Activated naive CD4-positive, alpha-beta T cell treated with anti-CD3 and anti-CD28 coated beads for 36 hours (primary cell): ENCODE results near the gene STAT4. TPM values are rescaled to one million over a fixed set of nuclear protein-coding genes. Genes with fewer than 3 reads are reported as not detected.

ENCODE experiments used
- CTCF ChIA-PET: fragments of 350-600 bp; sonication (Branson Sonifier 250); formaldehyde crosslinking; loops from one replicate; lab custom pipeline; 2021; ENCODE audit warnings: antibody characterized with exemption; lab: Charles Lee
- DNase-seq: peaks from one replicate; pipeline ENCODE4 v3.0.0-alpha.2; 2020
- H3K27ac Mint-ChIP-seq: one replicate; pipeline ENCODE4 v1.8.0; 2021; ENCODE audit warnings: mild to moderate bottlenecking, mixed read lengths
- H3K27me3 Mint-ChIP-seq: one replicate; pipeline ENCODE4 v1.8.0; 2021; ENCODE audit warnings: low read depth, mixed read lengths
- H3K36me3 Mint-ChIP-seq: one replicate; pipeline ENCODE4 v1.8.0; 2021; ENCODE audit warnings: low read depth, mixed read lengths
- H3K4me1 Mint-ChIP-seq: one replicate; pipeline ENCODE4 v1.8.0; 2021; ENCODE audit warnings: low read depth, mixed read lengths
- H3K4me3 Mint-ChIP-seq: one replicate; pipeline ENCODE4 v1.8.0; 2021; ENCODE audit warnings: mild to moderate bottlenecking, moderate library complexity, mixed read lengths
- H3K9me3 Mint-ChIP-seq: one replicate; pipeline ENCODE4 v1.8.0; 2021; ENCODE audit warnings: mixed read lengths
- intact Hi-C: fragments of 100-400 bp; cut with micrococcal nuclease; formaldehyde crosslinking; loops from one replicate; pipeline ENCODE4 v1.15.1; 2023
- total RNA-seq, 2 experiments: library from RNA; stranded (reverse); gene quantifications; one replicate each; pipeline ENCODE4 v1.2.3, GENCODE V29; 2021

The STAT4 gene
- total RNA-seq = 10 to 100 TPM; 53.9 to 54.6 TPM

- Mint-ChIP-seq H3K4me3 (peak within 1 kb of the TSS; percentile 91), H3K27ac (peak within 1 kb of the TSS; percentile 97), H3K27me3 (no peaks in the 10 kb centered on the region), H3K9me3 (no peaks in the 10 kb centered on the region), H3K36me3 (peaks cover 30% of the 10 kb centered on the region), H3K4me1 (peaks cover 57% of the 10 kb centered on the region)
- intact Hi-C loops = loop anchor here (1.0 to 10.0 kb wide), 15 partner anchors 22 to 746 kb away; partner anchors contain the start of genes GLS, MFSD6, NEMP2 and STAT1
- peak; percentile 94 for DNase-seq
- CTCF ChIA-PET = interaction anchor here (0.7 to 6.0 kb wide), 9 partner anchors 27 to 423 kb away, joined by 3 to 73 read pairs (median 4); no protein-coding TSS in a partner anchor
These were observed at the start of gene STAT4 for GRCh38 chr2:191150600-191151330. Gene STAT4, minus strand, starts transcription at chr2:191150994. Its CDS starts 2,791 bp downstream, at chr2:191148203.

GRCh38 chr2:191199929-191200512 is 49.2 kb upstream of the STAT4 start:
- intact Hi-C loops = no loop called here
- CTCF ChIA-PET = interaction anchor here (2.0 kb wide), 1 partner anchor 45 kb away, joined by 6 read pairs; no protein-coding TSS in a partner anchor
- no peak overlapping the region for H3K4me3 Mint-ChIP-seq
- H3K36me3 Mint-ChIP-seq = peaks cover 2% of the 10 kb centered on the region
- H3K27ac Mint-ChIP-seq = no peak overlapping the region
- peaks cover 43% of the 10 kb centered on the region for H3K4me1 Mint-ChIP-seq
- DNase-seq = no peak
- H3K9me3 Mint-ChIP-seq = no peaks in the 10 kb centered on the region
- no peaks in the 10 kb centered on the region for H3K27me3 Mint-ChIP-seq

GRCh38 chr2:191198271-191198670 is 47.5 kb upstream of the STAT4 start:
- H3K36me3 Mint-ChIP-seq = peaks cover 2% of the 10 kb centered on the region
- CTCF ChIA-PET = interaction anchor here (0.6 to 2.0 kb wide), 4 partner anchors 8 to 169 kb away, joined by 3 to 6 read pairs (median 4); no protein-coding TSS in a partner anchor
- H3K9me3 Mint-ChIP-seq = no peaks in the 10 kb centered on the region
- H3K27ac Mint-ChIP-seq = no peak overlapping the region
- H3K4me1 Mint-ChIP-seq = peaks cover 46% of the 10 kb centered on the region
- DNase-seq = no peak
- intact Hi-C loops = no loop called here
- no peak overlapping the region for H3K4me3 Mint-ChIP-seq
- no peaks in the 10 kb centered on the region for H3K27me3 Mint-ChIP-seq

- no peak overlapping the region for H3K27ac Mint-ChIP-seq
- no peaks in the 10 kb centered on the region for H3K27me3 Mint-ChIP-seq
- no peaks in the 10 kb centered on the region for H3K9me3 Mint-ChIP-seq
- peaks cover 2% of the 10 kb centered on the region for H3K36me3 Mint-ChIP-seq
- CTCF ChIA-PET = interaction anchor here (1.0 to 1.5 kb wide), 3 partner anchors 9 to 145 kb away, joined by 3 to 4 read pairs (median 4); no protein-coding TSS in a partner anchor
- peaks cover 46% of the 10 kb centered on the region for H3K4me1 Mint-ChIP-seq
- intact Hi-C loops = no loop called here
- H3K4me3 Mint-ChIP-seq = no peak overlapping the region
- no peak for DNase-seq
These were observed 46.3 kb upstream of the STAT4 start for GRCh38 chr2:191197096-191197495.

- Mint-ChIP-seq H3K4me3 (no peak overlapping the region), H3K9me3 (peaks cover 14% of the 10 kb centered on the region), H3K27me3 (no peaks in the 10 kb centered on the region), H3K4me1 (peaks cover 58% of the 10 kb centered on the region), H3K36me3 (peaks cover 14% of the 10 kb centered on the region), H3K27ac (peak overlapping the region; percentile 99)
- CTCF ChIA-PET = interaction anchor here (1.0 to 3.3 kb wide), 7 partner anchors 12 to 326 kb away, joined by 3 to 10 read pairs (median 8); partner anchors contain the start of gene MYO1B
- no peak for DNase-seq
- intact Hi-C loops = loop anchor here (2.0 kb wide), 1 partner anchor 516 kb away; no protein-coding TSS in a partner anchor
These were observed 44.2 kb upstream of the STAT4 start for GRCh38 chr2:191195021-191195420.

- CTCF ChIA-PET = interaction anchor here (0.6 to 1.6 kb wide), 5 partner anchors 15 to 311 kb away, joined by 3 to 4 read pairs (median 3); partner anchors contain the start of gene STAT4
- H3K9me3 Mint-ChIP-seq = peaks cover 16% of the 10 kb centered on the region
- peak overlapping the region; percentile 11 for H3K27ac Mint-ChIP-seq
- intact Hi-C loops = loop anchor here (5.0 kb wide), 1 partner anchor 446 kb away; no protein-coding TSS in a partner anchor
- no peaks in the 10 kb centered on the region for H3K27me3 Mint-ChIP-seq
- no peak for DNase-seq
- peaks cover 14% of the 10 kb centered on the region for H3K36me3 Mint-ChIP-seq
- H3K4me3 Mint-ChIP-seq = no peak overlapping the region
- H3K4me1 Mint-ChIP-seq = peaks cover 77% of the 10 kb centered on the region
These were observed 40.2 kb upstream of the STAT4 start for GRCh38 chr2:191190861-191191552.

- CTCF ChIA-PET = interaction anchor here (0.6 to 1.6 kb wide), 5 partner anchors 15 to 311 kb away, joined by 3 to 4 read pairs (median 3); partner anchors contain the start of gene STAT4
- intact Hi-C loops = loop anchor here (5.0 kb wide), 1 partner anchor 447 kb away; no protein-coding TSS in a partner anchor
- H3K27me3 Mint-ChIP-seq = no peaks in the 10 kb centered on the region
- H3K27ac Mint-ChIP-seq = peak overlapping the region; percentile 41
- H3K9me3 Mint-ChIP-seq = peaks cover 16% of the 10 kb centered on the region
- peaks cover 75% of the 10 kb centered on the region for H3K4me1 Mint-ChIP-seq
- peaks cover 14% of the 10 kb centered on the region for H3K36me3 Mint-ChIP-seq
- no peak overlapping the region for H3K4me3 Mint-ChIP-seq
- DNase-seq = no peak
These were observed 39.6 kb upstream of the STAT4 start for GRCh38 chr2:191190435-191190834.

GRCh38 chr2:191189112-191189635 is 38.4 kb upstream of the STAT4 start:
- Mint-ChIP-seq H3K4me1 (peaks cover 73% of the 10 kb centered on the region), H3K27me3 (no peaks in the 10 kb centered on the region), H3K4me3 (no peak overlapping the region), H3K36me3 (peaks cover 14% of the 10 kb centered on the region), H3K27ac (peak overlapping the region; percentile 68), H3K9me3 (peaks cover 16% of the 10 kb centered on the region)
- intact Hi-C loops = no loop called here
- CTCF ChIA-PET = interaction anchor here (0.6 to 1.0 kb wide), 2 partner anchors 28 to 137 kb away, joined by 3 read pairs; no protein-coding TSS in a partner anchor
- DNase-seq = no peak

GRCh38 chr2:191188550-191189093 is 37.8 kb upstream of the STAT4 start:
- no peak overlapping the region for H3K4me3 Mint-ChIP-seq
- peaks cover 16% of the 10 kb centered on the region for H3K9me3 Mint-ChIP-seq
- H3K4me1 Mint-ChIP-seq = peaks cover 71% of the 10 kb centered on the region
- intact Hi-C loops = loop anchor here (1.0 kb wide), 1 partner anchor 8 kb away; no protein-coding TSS in a partner anchor
- CTCF ChIA-PET = interaction anchor here (0.6 to 1.6 kb wide), 4 partner anchors 28 to 137 kb away, joined by 3 to 6 read pairs (median 4); no protein-coding TSS in a partner anchor
- peak overlapping the region; percentile 68 for H3K27ac Mint-ChIP-seq
- no peaks in the 10 kb centered on the region for H3K27me3 Mint-ChIP-seq
- peaks cover 14% of the 10 kb centered on the region for H3K36me3 Mint-ChIP-seq
- DNase-seq = no peak

GRCh38 chr2:191187105-191187829 is 36.5 kb upstream of the STAT4 start:
- CTCF ChIA-PET = interaction anchor here (1.6 kb wide), 1 partner anchor 135 kb away, joined by 6 read pairs; no protein-coding TSS in a partner anchor
- H3K4me3 Mint-ChIP-seq = no peak overlapping the region
- H3K9me3 Mint-ChIP-seq = peaks cover 16% of the 10 kb centered on the region
- H3K4me1 Mint-ChIP-seq = peaks cover 61% of the 10 kb centered on the region
- intact Hi-C loops = no loop called here
- DNase-seq = no peak
- H3K36me3 Mint-ChIP-seq = peaks cover 14% of the 10 kb centered on the region
- no peak overlapping the region for H3K27ac Mint-ChIP-seq
- no peaks in the 10 kb centered on the region for H3K27me3 Mint-ChIP-seq
